Measurements from ENCODE around the gene TLE6.
"Not testable (repeated sequence)": the region's sequence is repeated elsewhere in the genome, so short reads cannot be mapped to it uniquely, and the experiment has no call there.

Gene TLE6

DNA sequence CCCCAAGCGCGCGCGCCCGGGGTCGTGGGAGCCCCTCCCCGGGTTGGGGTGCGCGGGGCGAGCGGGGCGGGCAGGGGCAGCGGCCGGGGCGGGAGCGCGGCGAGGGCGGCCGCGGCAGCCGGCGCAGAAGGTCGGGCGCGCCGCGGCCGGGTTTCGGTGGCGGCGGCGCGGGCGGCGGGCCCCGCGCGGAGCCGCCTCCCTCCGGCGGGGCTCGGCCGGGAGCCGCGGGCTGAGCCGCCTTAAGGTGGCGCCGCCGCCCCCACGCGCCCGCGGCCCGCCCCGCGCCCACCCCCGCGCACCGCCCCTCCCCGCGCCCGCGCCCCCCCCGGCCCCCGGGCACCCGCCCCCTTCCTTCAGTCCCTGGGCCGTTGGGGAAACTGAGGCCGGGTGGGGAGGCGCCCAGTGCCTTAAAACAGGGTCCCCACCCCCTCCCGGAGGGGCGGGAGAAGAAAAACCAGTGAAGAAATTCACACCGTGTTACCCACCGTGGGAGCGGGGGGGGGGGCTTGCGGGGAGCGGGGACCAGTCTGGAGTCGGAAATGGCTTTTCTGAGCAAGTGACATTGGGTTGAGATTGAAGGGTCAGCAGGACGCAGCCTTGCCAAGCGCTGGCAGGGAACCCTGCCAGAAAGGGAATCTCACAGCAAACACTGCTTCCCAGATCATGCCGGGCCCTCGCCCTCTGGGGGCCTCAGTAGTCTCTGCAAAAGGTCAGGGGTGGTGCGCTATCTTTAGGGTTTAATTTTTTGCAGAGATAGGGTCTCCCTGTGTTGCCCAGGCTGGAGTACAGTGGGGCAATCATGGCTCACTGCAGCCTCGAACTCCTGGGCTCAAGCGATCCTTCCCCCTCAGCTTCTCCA lies 51.9 kb downstream of the TLE6 start, which contains the start of gene TLE2:
TLE2 (minus strand) TSS at position 216 of the 859 bp plus-strand sequence. CDS start 376 bp downstream, outside the sequence.
- no peak for DNase-seq

DNA sequence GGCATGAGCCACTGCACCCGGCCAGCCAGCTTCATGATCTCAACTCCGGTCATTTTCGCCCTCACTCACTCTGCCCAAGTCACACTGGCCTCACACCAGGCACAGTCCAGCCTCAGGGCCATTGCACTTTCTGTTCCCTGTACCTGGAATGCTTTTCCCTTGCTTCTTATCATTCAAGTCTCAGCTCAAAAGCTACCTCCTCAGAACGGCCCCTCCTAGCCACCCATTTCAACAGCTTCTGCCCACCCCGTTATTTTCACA lies 54.2 kb downstream of the TLE6 start:
- no peak for DNase-seq

DNA sequence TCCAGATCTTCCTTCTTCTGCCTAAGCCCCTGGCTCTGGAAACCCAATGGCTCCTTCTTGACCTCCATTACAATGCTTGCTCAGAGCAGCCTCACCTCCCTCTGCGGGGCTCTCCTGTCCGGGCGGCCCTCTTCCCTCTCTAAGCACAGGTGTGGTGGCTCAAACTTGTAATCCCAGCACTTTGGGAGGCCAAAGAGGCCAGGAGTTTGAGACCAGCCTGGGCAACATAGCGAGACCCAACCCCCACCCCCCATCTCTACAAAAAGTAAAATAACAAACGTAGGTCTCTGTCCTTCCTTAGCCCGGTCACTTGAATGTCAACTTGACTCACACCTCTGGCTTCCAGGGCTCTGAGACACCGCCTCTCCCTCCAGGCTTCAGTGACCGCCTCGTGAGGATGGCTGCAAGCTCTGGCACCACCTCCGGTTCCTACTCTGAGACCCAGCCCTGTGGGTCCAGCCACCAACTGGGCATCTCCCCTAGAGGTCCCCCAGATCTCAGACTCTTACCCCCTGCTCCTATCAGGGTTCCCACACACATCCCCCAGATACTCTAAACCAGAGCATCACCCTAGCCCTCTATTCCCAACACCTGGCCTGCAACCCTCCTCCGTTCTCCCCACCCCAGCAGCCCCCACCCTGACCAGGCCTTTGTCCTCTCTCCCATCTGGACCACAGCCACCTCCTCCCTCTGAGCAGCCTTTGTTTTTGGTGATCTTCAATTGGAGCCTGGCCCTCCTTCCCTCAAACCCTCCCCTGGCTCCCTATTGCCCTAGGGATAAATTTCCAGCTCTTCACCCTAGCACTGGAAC lies 56.4 kb downstream of the TLE6 start:
- DNase-seq = no peak

DNA sequence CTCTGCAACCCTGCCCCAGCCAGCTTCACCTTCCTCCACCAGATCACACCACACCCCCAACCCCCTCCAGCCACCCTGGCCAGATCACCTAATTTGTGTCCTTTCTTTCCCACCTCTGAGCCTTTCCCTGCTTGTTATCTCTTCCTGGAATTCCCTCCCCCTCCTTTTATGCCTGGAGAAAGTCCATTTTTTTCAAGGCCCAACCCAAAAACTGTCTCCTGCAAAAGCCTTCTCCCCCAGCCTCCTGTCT lies 57.0 kb downstream of the TLE6 start:
- DNase-seq = no peak

DNA sequence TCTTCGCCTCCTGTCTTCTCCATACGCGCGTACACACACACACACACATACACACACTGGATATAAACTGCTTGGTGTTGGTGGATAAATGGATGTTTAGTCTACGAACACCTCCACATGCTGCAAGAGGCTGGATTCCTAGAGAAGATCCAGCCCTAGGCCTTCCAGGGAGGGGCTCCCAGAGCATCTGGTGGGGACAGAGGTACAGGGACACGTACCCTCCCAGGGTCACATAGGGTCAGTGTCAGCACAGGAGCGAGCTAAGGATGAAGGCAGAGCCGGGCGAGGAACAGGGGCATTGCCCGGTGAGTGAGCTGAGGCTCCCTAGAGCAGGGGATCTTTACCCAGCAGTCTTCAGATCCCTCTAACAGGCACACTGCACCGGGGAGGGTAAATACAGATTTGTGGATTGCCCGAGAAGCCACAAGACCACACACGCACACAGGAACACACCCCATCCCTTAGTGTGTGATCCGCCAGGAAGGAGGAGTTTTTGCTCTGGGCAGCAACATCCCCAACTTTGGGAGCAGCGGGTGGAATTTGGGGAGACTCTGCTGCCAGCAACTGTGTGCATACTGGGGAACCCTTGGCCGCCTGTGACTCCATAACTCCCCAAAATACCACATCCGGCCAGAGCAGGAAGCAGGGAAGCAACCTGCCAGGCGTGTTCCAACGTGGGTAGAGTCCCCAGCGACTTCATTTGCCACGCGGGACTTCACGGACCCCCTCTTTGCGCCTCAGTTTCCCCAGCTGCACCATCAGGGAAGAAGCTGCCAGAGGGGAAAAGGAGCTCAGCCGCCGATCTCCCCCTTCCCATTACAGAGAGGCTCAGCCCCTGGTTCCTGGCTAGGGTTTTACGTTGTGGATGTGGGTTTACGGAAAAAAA lies 57.5 kb downstream of the TLE6 start:
- peak; percentile 70 for DNase-seq

DNA sequence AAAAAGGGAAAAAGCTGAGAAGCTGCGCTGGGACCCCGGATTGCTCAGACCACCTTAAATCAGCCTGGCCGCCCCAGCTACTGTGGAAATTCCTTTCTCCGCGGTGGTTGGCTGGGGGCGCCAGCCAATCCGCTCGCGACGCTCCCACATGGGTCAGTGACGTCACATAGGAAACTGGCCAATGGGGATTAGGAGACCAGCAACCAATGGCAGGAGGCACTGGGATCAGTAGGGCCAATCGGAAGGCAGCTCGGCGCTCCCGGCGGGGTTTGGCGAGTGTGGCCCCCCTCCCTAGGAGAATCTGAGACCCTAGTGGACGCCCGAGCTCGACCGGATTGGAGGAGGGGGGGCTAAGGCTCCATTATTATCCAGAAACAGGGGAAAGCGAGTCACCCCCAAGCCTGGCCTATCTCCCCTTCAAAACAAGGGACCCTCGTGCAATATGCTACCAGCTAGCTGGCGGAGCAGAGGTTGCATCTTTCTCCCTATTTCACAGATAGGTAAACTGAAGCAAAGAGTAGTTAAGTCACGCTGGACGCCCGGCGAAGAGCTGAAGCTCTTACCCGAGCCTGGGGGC lies 58.3 kb downstream of the TLE6 start:
- DNase-seq = peak; percentile 99

DNA sequence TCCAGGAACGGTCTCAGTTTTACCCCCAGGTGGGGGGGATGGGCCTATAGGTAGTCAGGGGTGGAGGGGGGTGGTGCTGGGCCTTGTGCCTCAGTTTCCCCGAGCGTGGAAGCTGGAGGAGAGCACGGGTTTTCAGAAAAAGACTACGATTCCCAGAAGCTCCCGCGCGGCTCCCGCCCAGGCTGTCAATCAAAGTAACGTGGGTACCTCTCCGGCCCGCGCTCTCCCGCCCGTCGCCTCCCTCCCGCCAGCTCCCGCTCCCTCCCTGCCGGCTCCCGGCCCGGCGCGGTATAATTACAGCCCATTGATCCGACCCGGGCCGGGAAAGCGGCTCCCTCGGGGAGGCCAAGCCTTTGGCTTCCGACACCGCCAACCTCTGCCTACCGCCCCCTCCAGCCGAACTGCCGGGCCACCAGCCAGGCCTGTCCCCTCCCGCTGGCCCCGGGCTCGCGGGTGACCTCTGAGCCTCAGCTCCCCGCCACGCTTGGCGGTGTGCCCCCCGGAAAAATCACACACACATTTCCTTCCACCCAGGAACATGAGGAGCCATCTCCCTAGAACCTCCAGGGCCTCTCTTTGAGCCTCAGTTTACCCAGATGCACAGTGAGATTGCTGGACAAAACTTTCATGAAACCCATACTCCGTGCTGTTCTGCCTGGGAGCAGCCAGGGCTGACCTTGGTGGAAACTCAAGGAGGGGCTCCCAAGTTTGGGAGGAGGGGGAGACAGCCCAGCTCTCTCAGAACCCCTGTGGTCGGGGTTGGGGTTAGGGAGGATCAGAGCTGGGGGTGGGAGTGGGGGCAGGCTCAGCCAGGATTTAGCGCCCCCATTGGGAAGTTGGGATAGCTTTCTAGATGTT lies 59.0 kb downstream of the TLE6 start:
- DNase-seq = peak; percentile 93

DNA sequence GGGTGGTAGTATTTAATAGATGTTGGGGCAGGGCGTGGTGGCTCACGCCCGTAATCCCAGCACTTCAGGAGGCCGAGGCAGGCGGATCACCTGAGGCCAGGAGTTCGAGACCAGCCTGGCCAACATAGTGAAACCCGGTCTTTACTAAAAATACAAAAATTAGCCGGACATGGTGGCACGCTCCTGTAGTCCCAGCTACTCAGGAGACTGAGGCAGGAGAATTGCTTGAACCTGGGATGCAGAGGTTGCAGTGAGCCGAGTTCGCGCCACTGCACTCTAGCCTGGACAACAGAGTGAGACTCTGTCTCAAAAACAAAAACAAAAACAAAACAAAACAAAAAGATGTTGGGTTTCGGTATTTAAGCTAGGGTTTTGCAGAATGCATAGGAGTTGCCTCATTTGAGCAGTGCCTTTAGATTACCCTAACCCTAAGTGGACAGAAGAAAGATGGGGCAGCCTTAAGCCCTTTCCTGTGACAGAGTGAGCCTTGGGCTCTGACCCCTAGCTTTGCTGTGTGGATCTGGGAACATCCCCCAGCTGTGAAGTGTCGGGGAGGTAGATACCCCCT lies 59.7 kb downstream of the TLE6 start:
- DNase-seq = not testable (repeated sequence)

DNA sequence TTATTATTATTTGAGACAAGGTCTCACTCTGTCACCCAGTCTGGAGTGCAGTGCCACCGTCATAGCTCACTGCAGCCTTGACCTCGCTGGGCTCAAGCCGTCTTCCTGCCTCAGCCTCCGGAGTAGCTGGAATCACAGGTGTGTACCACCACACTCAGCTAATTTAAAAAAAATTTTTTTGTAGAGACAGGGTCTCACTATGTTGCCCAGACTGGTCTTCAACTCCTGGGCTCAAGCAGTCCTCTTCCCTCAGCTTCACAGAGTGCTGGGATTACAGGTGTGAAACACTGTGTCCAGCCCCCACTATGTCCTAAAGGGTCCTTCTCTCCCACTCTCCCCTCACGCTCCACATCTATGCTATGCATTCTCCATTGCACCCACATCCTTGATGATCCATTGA lies 60.9 kb downstream of the TLE6 start:
- DNase-seq = no peak

DNA sequence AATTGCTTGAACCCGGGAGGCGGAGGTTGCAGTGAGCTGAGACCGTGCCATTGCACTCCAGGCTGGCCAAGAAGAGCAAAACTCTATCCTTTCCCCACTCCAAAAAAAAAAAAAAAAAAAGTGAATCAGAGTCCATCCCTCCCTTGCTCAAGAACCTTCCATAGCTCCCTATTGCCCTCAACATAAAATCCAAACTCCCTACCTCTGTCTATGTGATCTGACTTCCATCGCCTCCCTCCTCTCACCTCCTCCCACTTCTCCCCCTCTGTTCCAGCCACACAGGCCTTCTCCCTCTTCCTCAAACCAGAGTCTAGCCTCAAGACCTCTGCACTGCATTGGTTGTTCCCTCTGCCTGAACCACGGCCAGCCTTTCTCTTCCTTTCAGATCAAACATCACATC lies 61.8 kb downstream of the TLE6 start:
- DNase-seq = no peak

DNA sequence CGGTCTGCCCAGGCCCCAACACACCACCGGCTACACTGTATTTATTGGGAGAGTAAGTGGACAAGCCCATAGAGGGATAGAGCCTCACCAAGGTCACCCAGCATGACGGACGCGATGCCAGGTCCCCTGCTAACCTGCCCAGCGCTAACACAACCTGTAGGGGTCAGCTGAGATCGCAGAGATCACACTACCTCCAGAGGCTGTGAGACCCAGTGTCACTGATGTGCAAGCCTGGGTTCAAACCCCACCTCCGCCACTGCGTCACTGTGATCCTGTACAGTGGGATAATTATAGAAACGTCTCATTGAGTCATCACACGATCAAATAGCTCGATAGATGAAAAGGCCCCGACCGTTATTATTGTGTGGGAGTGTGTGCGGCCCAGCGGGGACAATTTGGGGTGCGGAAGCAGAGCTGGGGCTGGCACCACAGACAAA lies 62.3 kb downstream of the TLE6 start:
- DNase-seq = no peak

DNA sequence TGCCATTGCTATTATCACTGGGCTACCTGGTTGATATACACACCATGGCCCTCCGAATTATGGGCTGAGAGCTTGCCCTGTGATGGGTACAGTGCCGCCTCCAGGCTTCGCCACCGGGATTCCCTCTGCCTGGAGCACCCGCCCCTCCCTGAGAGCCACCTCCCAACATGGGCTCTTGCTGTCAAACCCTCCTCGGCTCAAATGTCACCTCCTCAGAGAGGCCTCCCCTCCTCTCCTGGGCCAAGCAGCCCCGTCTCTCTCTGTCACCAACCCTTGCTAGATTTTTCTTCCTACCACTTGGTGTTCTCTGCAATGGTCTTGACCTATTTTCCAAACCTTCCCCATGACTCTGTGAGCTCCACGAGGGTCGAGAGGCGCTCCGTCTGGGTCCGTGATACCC lies 64.0 kb downstream of the TLE6 start:
- no peak for DNase-seq

DNA sequence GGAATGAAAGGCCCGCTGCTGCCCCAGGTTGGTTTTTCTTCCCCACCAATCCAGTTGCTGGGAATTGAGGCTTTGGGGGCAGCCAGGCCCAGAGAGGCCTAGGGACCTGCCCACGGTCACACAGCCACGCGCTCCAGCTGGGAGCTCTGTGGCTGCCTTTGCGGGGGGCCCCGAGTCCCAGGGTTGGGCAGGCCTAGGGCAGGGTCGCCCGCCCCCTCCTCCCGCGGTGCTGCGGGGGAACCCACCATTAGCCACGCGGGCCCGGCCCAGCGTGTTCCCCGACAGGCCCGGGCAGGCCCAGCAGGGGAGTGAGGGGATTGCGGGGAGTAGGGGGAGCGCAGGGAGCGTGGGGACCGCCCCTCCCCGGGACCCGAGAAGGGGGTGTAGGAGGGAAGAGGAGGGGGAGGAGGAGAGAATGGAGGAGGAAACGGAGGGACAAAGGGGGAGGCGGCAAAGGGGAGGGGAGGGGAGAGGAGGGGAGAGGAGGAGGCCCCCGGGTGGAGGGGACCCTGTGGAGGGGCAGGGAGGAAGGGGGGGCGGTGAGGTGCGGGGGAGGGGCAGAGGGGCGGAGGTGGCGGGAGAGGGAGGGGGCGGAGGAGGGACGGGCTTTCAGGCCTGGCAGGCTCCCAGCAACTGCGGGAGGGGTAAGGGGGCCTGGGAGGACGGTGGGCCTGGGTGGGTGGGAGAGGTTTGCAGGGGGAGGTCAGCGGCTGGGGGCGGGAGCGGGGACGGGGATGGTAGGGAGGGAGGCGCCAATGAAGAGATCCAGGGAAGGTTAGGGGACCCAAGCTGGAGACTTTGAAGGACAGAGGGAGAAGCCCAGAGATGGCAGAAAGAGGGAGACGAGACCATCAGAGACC lies 64.6 kb downstream of the TLE6 start:
- no peak for DNase-seq

DNA sequence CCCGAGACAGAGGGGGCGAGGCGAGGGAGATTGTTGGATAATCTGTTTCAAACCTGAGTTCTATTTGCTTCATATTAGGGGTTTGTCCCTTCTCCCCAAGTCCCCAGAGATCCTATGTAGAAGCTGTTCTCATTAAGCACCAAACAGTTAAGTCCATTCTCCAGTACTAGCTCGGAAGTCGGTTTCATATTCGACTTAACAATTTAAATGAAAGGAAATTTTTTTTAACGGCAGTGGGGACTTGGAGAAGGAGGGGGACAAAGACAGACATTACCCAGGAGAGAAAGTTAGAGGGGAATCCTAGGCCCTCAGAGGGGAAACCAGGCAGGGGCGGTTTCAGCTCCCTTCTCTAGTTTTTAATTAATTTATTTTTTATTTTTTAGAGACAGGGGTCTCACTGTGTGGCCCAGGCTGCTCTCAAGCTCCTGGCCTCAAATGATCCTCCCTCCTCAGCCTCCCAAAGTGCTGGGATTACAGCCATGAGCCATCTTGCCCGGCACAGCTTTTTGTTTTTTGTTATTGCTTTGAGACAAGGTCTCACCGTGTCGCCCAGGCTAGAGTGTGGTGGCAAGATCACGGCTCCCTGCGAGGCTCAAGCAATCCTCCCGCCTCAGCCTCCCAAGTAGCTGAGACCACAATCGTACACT lies 65.4 kb downstream of the TLE6 start:
- DNase-seq = no peak

Data from HCEC 1CT (cell line).